ENCODE results near the gene PPHLN1.

The PPHLN1 gene

DNA sequence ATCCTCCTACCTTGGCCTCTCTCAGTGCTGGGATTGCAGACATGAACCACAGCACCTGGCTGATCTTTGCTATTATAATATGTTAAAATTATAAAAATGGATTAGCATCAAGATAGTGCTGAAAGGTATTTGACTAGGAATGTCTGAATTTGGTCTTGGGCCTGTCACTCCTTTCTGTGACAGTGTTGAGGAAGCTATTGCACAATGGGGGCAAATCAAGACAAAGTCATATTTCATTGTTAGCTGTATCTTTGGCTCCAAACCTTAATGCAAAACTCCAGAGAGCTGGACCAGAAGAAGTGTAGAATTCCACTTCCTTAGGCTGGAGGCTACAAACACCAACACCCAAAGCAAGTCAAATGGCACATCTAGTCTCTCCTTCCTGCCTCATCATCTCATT, 42.2 kb upstream of the PPHLN1 start:
- DNase-seq (ENCODE audit: low read depth): no peak

DNA sequence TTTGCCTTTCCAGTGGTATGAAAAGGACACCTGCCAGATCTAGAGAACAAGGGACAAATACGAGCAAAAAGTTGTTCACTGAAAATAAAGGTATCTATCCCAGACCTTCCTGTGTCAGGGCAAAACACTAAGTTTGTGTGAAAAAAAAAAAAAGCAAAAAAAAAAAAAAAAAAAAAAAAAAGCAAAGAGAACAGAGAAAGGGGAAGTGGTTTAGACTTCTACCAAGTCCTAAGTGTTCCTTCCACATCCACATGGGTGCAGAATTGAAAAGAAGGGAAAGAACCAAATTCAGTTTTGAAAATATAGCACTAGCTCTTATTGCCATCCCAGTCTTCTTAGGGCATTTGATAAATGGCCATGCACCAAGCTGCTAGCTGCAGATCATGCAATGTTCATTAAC, 41.8 kb upstream of the PPHLN1 start:
- TF ChIP-seq, protein P1, sequence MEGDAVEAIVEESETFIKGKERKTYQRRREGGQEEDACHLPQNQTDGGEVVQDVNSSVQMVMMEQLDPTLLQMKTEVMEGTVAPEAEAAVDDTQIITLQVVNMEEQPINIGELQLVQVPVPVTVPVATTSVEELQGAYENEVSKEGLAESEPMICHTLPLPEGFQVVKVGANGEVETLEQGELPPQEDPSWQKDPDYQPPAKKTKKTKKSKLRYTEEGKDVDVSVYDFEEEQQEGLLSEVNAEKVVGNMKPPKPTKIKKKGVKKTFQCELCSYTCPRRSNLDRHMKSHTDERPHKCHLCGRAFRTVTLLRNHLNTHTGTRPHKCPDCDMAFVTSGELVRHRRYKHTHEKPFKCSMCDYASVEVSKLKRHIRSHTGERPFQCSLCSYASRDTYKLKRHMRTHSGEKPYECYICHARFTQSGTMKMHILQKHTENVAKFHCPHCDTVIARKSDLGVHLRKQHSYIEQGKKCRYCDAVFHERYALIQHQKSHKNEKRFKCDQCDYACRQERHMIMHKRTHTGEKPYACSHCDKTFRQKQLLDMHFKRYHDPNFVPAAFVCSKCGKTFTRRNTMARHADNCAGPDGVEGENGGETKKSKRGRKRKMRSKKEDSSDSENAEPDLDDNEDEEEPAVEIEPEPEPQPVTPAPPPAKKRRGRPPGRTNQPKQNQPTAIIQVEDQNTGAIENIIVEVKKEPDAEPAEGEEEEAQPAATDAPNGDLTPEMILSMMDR (IDR thresholded peaks at IDR 0.05; ENCODE audit: insufficient read depth, low read depth, low read length, missing control alignments): no peak
- no peak overlapping the region for H3K4me3 ChIP-seq (ENCODE audit: low read depth, low read length)
- no peak for DNase-seq (ENCODE audit: low read depth)

More for the DNA sequence above, 42.2 kb upstream of the PPHLN1 start:
- TF ChIP-seq, protein P1 (IDR thresholded peaks at IDR 0.05; ENCODE audit: insufficient read depth, low read depth, low read length, missing control alignments): no peak
- no peak overlapping the region for H3K4me3 ChIP-seq (ENCODE audit: low read depth, low read length)

DNA sequence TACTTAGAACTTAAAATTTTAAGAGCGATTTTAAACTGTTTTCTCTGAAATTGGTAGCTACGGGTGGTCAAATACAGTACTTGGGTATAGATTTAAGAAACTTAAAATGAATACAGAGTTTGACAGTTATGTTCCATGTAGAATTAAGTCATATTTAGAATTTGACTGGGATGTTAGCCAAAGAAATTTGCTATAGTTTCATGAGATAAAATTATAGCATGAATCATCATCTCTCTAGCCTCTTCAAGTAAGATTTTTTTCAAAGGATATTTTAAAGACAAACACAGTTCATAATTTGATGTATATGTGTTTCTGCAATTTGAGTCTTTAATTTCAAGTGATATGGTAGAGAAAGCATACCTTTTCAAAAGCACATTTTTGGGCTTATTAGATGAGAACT, 41.1 kb upstream of the PPHLN1 start:
- TF ChIP-seq, protein P1 (IDR thresholded peaks at IDR 0.05; ENCODE audit: insufficient read depth, low read depth, low read length, missing control alignments): no peak
- DNase-seq (ENCODE audit: low read depth): no peak

DNA sequence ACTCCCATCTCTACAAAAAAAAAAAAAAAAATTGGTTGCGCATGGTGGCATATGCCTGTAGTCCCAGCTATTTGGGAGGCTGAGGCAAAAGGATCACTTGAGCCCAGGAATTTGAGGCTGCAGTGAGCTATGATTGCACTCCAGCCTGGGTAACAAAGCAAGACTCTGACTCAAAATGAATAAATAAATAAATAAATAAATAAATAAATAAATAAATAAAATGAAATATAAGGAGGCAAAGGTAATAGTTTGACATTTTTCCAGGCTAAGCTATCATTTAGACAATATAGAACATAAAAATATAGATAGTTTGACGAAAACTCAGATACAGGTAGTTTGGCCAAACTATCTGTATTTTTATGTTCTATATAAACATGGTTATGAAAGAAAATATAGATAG, 40.5 kb upstream of the PPHLN1 start:
- no peak overlapping the region for H3K4me3 ChIP-seq (ENCODE audit: low read depth, low read length)
- TF ChIP-seq, protein P1 (IDR thresholded peaks at IDR 0.05; ENCODE audit: insufficient read depth, low read depth, low read length, missing control alignments): no peak
- no peak for DNase-seq (ENCODE audit: low read depth)

More for the DNA sequence above, 41.1 kb upstream of the PPHLN1 start:
- no peak overlapping the region for H3K4me3 ChIP-seq (ENCODE audit: low read depth, low read length)

DNA sequence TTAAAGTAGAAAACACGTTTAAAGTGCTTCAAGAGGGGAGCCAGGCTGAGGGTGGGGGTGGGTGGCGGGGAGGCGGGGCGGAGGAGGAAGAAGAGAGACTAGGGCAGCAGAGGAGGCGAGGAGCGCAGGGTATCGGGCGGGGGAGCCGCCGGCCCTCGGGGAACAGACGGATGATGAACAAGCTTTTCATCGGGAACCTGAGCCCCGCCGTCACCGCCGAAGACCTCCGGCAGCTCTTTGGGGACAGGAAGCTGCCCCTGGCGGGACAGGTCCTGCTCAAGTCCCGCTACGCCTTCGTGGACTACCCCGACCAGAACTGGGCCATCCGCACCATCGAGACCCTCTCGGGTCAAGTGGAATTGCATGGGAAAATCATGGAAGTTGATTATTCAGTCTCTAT, 39.2 kb upstream of the PPHLN1 start:
- TF ChIP-seq, protein P1 (IDR thresholded peaks at IDR 0.05; ENCODE audit: insufficient read depth, low read depth, low read length, missing control alignments): no peak
- H3K4me3 ChIP-seq (ENCODE audit: low read depth, low read length): no peak overlapping the region
- DNase-seq (ENCODE audit: low read depth): no peak

DNA sequence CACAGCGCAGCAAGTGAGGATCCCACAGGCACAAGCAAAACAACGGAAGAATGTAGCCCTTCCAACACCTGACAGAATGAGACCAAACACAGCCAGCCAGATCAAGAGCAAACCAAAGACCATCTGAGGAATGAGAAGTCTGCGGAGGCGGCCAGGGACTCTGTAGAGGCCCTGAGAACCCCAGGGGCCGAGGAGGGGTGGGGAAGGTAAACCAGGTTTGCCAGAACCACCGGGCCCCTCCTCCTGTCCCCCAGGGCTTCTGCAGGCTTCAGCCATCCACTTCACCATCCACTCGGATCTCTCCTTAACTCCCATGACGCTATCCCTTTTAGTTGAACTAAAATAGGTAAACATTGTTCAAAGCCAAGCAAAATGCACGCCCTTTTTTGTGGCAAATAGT, 37.4 kb upstream of the PPHLN1 start:
- no peak overlapping the region for H3K4me3 ChIP-seq (ENCODE audit: low read depth, low read length)
- TF ChIP-seq, protein P1 (IDR thresholded peaks at IDR 0.05; ENCODE audit: insufficient read depth, low read depth, low read length, missing control alignments): no peak
- no peak for DNase-seq (ENCODE audit: low read depth)

DNA sequence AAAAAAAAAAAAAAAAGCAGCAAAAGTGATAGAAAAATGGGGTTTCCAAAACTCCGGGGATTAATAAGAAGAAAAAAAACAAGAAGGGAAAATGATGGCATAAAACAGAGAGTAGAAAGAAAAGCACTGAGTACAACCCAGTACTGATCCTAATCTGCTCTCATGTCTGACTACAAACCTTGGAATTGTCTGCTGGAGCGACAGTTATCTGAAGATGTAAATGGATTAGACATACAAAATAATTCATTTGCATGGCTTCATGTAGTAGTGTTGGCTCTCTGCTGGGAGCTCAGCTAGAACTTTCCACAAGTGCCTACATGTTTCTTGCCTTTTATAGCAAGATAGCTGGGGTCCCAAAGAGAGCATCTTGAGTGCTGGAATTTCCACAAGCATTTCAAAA, 34.3 kb upstream of the PPHLN1 start:
- TF ChIP-seq, protein P1 (IDR thresholded peaks at IDR 0.05; ENCODE audit: insufficient read depth, low read depth, low read length, missing control alignments): no peak
- no peak overlapping the region for H3K4me3 ChIP-seq (ENCODE audit: low read depth, low read length)
- no peak for DNase-seq (ENCODE audit: low read depth)

Data from GM12865 (cell line).